Loucy (cell line): Measurements from ENCODE around the gene FHIT.

Experiments
- CTCF ChIP-seq: fragments of 200-600 bp; sonication (generic); conservative IDR thresholded peaks from 2 replicates; pipeline ENCODE4 v1.5.1; 2014; ENCODE audit warnings: mild to moderate bottlenecking, antibody characterized with exemption, low read length
- EZH2phosphoT487 ChIP-seq: fragments of 200-600 bp; IDR thresholded peaks from 2 replicates; pipeline ENCODE4 v1.6.1; 2018; ENCODE audit warnings: antibody characterized with exemption, mild to moderate bottlenecking, moderate library complexity, borderline replicate concordance

- TF ChIP-seq CTCF, result no peak
- TF ChIP-seq EZH2phosphoT487, result no peak
These were observed 452.8 kb downstream of the FHIT start for GRCh38 chr3:60798456-60798855.
